ENCODE measurements around the gene ZNF561.

DNA sequence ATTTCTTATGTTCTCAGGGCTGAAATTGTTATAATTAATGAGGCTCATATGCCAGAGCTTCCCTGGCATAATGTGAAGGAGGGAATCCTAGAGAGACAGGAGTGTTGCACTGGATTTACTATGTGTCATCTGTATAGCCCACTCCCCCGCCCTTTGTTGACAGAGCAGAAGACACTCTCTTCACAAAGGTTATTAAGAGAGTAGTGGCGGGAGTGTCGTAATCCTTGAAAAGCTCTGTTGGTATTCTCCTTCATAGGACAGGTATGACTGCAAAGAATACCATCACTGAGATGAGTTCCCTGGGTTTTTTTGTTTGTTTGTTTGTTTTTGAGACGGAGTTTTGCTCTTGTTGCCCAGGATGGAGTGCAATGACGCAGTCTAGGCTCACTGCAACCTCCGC, 50.8 kb downstream of the ZNF561 start:
- TF ChIP-seq, protein P1, sequence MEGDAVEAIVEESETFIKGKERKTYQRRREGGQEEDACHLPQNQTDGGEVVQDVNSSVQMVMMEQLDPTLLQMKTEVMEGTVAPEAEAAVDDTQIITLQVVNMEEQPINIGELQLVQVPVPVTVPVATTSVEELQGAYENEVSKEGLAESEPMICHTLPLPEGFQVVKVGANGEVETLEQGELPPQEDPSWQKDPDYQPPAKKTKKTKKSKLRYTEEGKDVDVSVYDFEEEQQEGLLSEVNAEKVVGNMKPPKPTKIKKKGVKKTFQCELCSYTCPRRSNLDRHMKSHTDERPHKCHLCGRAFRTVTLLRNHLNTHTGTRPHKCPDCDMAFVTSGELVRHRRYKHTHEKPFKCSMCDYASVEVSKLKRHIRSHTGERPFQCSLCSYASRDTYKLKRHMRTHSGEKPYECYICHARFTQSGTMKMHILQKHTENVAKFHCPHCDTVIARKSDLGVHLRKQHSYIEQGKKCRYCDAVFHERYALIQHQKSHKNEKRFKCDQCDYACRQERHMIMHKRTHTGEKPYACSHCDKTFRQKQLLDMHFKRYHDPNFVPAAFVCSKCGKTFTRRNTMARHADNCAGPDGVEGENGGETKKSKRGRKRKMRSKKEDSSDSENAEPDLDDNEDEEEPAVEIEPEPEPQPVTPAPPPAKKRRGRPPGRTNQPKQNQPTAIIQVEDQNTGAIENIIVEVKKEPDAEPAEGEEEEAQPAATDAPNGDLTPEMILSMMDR (IDR thresholded peaks at IDR 0.05): no peak
- no peak for TF ChIP-seq POLR2A (IDR thresholded peaks at IDR 0.05)

Measured in tibial nerve (tissue), 3 donors.